Dermis blood vessel endothelial cell (primary cell): ENCODE measurements around the gene YBX1. TPM values are rescaled to one million over a fixed set of nuclear protein-coding genes. Genes with fewer than 3 reads are reported as not detected.
"Not testable (repeated sequence)": the region's sequence is repeated elsewhere in the genome, so short reads cannot be mapped to it uniquely, and the experiment has no call there.

ENCODE experiments used
- DNase-seq: peaks from one replicate; pipeline ENCODE4 v3.0.0; 2010
- total RNA-seq: library from RNA; depleted of rRNA; stranded (reverse); fragments of >200 nt; gene quantifications from 2 replicates; pipeline ENCODE4 v1.2.3, GENCODE V29; 2014

The YBX1 gene
- total RNA-seq, result 555 and 1,168 TPM in 2 replicates

- peak; percentile 99 for DNase-seq
These were observed at the start of gene YBX1 for GRCh38 chr1:42681741-42682483. Gene YBX1 (plus strand): TSS chr1:42682418. CDS start chr1:42682566, 148 bp downstream.

- no peak for DNase-seq
These were observed 43.1 kb upstream of the YBX1 start for GRCh38 chr1:42639116-42639515.

GRCh38 chr1:42646056-42646455 lies 36.2 kb upstream of the YBX1 start:
- DNase-seq, result peak; percentile 70

GRCh38 chr1:42657201-42657600 lies 25.0 kb upstream of the YBX1 start:
- DNase-seq, result no peak

DNA sequence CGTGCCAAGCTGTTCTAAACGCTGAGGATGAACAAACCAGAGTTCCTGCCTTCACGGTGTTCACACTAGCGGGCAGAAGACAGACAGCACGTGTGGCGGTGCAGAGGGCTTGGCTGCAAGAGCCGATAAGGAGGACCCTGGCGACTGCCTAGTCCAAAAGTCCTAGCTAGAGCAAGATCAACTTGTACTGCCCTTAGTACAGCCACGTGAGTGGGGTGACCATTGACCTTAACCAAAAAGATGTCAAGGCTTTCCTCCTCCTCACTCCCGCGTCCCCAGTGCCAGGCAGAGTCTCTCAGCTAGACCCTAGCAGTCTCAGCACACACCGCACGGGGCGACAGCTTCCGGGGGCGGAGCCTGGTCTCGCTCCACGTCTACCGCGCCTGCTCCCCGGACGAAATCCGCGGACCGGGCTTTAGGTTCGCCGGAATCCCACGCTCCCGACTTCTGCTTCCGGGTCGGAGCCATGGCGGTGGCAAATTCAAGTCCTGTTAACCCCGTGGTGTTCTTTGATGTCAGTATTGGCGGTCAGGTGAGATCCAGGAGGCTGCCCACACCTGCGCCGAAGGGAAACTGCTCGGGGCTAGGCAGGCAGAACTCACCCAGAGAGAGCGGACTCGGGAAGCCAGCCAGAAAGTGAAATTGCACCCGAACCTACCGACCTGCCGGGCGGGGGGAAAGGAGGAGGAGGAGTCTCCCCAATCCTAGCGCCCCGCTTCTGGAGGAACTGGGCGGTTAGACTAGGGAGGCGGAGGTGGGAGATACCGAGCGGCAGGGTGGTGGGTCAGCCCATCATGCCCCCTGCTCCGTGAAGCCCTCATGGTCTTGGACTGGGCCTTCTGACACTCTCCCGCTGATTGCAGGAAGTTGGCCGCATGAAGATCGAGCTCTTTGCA lies 24.0 kb upstream of the YBX1 start, which contains the start of gene PPIH:
PPIH (plus strand) TSS at position 443 of the 896 bp plus-strand sequence; CDS start at position 467, 24 bp downstream.
- DNase-seq, result peak; percentile 94

GRCh38 chr1:42658877-42659337 lies 23.3 kb upstream of the YBX1 start:
- DNase-seq, result peak; percentile 32

DNA sequence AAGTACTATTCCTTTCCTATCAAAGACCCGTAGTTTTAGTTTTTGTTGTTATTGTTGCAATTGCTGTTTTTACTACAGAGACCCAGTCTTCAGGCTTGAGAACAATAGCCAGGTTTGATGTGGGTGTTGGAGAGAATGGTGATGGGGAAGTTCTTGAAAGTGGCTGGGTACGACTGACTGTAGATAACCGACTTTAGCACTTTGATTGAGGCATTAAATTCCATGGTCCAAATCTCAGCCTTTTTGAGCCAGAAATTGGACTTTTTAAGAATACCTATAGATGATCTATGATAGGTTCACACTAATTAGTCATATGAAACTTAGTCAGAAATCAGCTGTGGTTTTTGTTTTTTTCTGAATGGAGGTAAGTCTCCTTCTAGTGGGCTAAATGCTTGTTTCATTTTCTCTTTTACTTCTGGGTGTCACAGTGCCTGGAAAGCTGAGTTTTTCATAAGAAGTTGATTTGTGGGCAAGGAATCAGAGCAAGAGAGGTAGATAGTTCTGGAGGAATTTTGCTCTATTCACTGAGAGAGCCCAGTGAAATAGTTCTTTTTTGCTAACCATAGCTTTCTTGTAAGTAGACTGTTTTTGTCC lies 21.2 kb upstream of the YBX1 start:
- no peak for DNase-seq

GRCh38 chr1:42669936-42670335 lies 12.3 kb upstream of the YBX1 start:
- no peak for DNase-seq

DNA sequence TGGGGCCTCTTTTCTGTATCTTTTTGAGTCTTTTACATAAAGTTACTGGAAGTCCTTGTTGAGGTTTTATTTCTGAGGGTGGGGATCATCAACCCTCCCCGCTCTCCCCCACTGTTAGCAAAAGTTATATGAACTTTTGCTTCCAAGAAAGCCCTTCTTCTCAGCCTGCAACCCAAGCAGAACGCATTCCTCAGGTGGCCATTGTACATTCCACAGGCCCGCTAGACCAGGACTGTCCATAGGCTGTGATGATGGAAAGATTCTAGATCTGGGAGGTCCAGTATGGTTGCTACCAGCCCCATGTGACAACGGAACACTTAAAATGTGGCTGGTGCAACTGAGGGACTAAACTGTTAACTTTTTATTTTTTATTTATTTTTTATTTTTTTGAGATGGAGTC lies 11.8 kb upstream of the YBX1 start:
- DNase-seq, result no peak

GRCh38 chr1:42674214-42674613 lies 8.0 kb upstream of the YBX1 start:
- DNase-seq, result peak; percentile 71

GRCh38 chr1:42674682-42675081 lies 7.5 kb upstream of the YBX1 start:
- DNase-seq, result peak; percentile 27

GRCh38 chr1:42675467-42675866 lies 6.8 kb upstream of the YBX1 start:
- no peak for DNase-seq

GRCh38 chr1:42676534-42677087 lies 5.6 kb upstream of the YBX1 start:
- no peak for DNase-seq

DNA sequence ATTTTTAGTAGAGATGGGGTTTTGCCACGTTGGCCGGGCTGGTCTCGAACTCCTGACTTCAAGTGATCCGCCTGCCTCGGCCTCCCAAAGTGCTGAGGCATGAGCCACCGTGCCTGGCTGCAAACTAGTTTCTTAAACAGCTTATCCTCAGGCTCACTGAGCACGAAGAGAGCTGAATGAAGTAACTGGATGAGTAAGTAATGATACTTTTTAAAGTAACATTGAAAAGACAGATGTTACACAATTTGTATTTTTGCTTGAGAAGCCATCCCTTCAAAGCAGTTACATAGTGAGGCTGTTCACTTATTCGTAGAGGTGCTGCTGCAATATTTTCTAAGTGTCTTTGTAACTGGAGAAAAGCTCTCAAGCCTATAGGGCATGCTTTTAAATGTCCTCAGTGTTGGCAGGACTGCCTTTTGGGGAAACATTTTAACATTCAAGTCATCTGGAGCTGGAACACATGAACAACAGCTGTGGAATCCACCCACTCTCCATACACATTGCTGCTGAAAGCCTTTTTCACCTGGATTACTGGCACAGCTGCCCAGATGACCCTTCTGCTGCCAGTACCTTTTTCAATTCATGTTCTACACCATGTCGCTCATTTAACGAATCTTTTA lies 2.7 kb upstream of the YBX1 start:
- no peak for DNase-seq

DNA sequence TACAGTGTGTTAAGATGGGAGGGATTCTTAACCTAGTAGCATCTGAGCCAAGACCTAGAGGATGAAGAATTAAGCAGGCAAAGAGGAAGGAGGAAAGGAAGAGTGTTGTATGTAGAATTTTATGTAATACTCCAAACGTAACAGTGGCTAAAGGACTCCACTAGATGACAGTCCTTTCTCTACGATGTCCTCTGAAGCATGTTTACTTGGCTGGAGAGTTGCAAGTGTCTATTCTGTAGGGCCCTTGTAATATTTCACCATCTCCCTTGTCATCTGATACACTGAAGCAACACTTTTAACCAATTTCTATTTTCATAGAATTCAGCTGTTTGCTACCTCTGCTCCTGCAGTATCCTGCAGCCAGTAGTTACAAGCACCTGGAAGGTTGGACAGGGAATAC lies 2.2 kb upstream of the YBX1 start:
- DNase-seq, result no peak

- DNase-seq, result peak; percentile 45
These were observed 1.1 kb upstream of the YBX1 start for GRCh38 chr1:42680921-42681683.

GRCh38 chr1:42682484-42682738 lies 193 bp downstream of the YBX1 start:
- DNase-seq, result not testable (repeated sequence)

DNA sequence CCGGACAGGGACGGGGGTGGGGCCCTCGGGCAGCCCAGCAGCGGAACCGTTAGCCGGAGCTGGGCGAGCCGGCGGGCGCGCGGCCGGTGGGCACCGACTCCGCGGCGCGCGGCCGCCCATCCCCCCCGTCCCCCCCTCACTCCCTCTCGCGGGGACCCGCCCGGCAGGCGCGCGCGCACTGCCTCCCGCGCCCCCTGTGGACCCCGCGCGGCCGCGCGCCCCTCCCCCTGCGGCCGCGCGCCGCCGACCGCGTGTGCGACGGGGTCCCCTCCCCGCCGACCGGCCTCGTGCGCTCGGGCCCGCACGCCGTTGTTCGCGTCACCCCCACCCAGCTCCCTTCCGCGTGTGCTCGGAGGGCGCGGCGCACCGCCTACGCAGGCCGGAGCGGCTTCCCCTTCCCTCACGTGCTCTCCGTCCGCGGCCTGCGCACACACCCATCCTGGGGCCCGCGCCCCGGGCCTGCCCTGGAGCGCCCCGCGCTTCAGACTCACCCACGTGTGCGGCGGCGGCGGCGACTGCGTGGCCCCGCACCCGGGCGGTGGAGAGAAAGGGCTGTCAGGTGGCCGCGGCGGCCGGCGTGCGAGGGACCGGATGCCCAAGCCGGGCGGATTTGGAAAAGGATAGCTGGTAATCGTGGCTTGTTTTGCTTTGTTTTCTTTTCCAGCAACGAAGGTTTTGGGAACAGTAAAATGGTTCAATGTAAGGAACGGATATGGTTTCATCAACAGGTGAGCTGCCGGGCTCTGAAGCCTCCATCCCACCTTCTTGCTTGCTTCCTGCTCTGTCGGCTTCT lies 717 bp downstream of the YBX1 start:
- peak; percentile 76 for DNase-seq

DNA sequence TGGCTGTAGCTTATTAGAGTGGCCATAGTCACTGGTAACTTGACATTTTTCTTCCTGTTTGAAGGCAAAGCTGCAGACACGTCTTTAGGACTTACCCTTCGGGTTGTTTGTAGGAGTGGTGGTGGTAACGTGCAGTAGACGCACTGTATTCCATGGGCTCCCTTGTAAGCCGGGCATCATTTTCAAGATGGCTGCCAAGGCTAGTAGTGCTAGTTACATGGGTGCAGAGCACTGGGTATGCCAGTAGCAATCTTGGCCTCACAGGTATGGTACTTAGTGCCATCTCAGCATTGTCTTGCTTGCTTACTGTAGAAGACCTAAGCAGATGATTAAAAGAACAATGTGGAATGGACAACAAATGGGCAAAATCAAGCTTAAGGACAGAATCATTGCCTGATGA lies 1.9 kb downstream of the YBX1 start:
- DNase-seq, result peak; percentile 22

DNA sequence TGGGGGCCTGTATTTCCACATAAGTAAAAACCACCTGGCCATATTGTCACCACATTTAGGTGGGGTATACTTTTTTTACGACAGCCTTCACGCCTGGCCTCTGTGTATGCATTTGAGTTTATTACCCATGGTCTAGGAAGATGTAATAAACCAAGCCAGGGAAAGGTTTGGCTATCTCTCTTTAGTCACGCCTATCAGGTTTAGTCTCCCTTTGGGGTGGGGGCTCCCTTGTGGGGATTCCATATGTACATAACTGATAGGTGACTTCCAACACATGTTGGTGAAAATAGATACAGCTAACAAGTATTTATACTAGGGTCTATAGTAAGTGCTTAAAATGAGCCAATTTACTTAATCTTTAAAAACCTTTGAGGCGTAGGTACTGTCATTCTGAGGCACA lies 4.2 kb downstream of the YBX1 start:
- no peak for DNase-seq

DNA sequence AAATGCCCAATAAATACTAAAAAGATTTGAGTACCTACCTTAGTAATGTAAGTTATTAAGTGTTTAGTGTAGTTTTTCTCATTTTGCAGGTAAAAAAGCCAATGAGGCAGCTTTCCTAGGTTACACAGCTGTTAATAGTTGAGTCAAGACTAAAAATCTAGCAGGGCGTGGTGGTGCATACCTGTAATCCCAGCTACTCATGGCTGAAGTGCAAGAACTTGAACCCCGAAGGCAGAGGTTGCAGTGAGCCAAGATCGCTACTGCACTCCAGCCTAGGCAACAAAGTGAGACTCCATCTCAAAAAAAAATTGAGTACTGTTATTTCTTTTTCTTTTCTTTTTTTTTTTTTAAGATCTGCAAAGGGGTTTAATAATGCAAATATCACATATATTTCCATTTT lies 7.7 kb downstream of the YBX1 start:
- DNase-seq, result no peak
